Bronchial epithelial cell (primary cell): ENCODE results near the gene OR10S1. TPM values are rescaled to one million over a fixed set of nuclear protein-coding genes. Genes with fewer than 3 reads are reported as not detected.
"Not testable (repeated sequence)": the region's sequence is repeated elsewhere in the genome, so short reads cannot be mapped to it uniquely, and the experiment has no call there.

Source experiments
- DNase-seq: peaks from one replicate; pipeline ENCODE4 v3.0.0-alpha.2; 2010; ENCODE audit warnings: low read depth
- FAIRE-seq: peaks from 2 replicates; lab custom pipeline; 2011; peaks lifted over from hg19 to GRCh38; lab: Jason Lieb, UNC
- H3K27me3 ChIP-seq: 2 replicates; pipeline ENCODE4 v1.5.1; 2011; ENCODE audit warnings: low read length; ENCODE audit not compliant: control insufficient read depth, insufficient read depth
- H3K36me3 ChIP-seq: 2 replicates; pipeline ENCODE4 v1.5.1; 2011; ENCODE audit warnings: low read length; ENCODE audit not compliant: control insufficient read depth, insufficient read depth
- H3K4me3 ChIP-seq: 2 replicates; pipeline ENCODE4 v1.5.1; 2011; ENCODE audit warnings: mild to moderate bottlenecking, low read depth, low read length, control low read depth
- total RNA-seq: library from RNA; depleted of rRNA; stranded (reverse); fragments of >200 nt; gene quantifications from 2 replicates; pipeline ENCODE4 v1.2.1, GENCODE V29; 2014
- TF ChIP-seq, protein P1 (sequence below): IDR thresholded peaks from 2 replicates; pipeline ENCODE4 v1.5.1; 2011; ENCODE audit warnings: mild to moderate bottlenecking, moderate library complexity, low read length, control low read depth, inconsistent platforms; ENCODE audit not compliant: insufficient read depth, severe bottlenecking

Gene OR10S1, protein sequence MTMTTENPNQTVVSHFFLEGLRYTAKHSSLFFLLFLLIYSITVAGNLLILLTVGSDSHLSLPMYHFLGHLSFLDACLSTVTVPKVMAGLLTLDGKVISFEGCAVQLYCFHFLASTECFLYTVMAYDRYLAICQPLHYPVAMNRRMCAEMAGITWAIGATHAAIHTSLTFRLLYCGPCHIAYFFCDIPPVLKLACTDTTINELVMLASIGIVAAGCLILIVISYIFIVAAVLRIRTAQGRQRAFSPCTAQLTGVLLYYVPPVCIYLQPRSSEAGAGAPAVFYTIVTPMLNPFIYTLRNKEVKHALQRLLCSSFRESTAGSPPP
- 0.26 TPM in 1 of 2 replicates, not detected in the other for total RNA-seq

DNA sequence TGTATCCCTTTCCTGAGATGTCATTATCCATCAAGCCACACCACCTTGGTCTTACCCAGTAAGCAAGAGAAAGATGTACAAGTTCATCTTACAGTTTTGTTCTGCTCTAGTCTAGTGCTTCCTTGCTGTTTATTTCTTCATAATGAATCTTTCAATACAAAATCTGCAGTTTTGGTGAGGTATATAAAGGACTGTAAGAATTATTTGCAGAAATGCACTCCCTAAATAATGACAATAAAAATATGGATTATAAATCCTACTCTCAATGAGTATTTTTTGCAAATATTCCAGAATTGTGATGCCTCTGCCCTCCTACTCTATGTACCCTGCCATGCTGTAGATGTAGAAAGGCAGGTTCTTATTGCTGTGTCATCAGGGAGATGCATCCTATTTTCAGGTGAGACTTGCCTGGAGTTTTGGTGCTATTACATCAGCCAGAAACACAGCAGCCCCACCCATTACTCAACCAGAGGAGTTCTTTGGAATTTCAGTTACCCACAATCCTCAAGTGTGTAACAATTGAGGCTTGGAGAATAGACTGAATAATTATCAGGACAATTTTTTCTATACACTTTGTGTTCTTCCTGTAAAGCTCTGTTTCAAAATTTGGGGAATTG lies at the start of gene OR10S1:
Gene OR10S1, minus strand, starts transcription at position 51 of the 617 bp plus-strand sequence. CDS start 117 bp downstream, outside the sequence.
- Histone ChIP-seq H3K4me3 (no peak within 1 kb of the TSS), H3K27me3 (no peaks in the 10 kb centered on the region), H3K36me3 (no peaks in the 10 kb centered on the region)
- TF ChIP-seq, protein P1, sequence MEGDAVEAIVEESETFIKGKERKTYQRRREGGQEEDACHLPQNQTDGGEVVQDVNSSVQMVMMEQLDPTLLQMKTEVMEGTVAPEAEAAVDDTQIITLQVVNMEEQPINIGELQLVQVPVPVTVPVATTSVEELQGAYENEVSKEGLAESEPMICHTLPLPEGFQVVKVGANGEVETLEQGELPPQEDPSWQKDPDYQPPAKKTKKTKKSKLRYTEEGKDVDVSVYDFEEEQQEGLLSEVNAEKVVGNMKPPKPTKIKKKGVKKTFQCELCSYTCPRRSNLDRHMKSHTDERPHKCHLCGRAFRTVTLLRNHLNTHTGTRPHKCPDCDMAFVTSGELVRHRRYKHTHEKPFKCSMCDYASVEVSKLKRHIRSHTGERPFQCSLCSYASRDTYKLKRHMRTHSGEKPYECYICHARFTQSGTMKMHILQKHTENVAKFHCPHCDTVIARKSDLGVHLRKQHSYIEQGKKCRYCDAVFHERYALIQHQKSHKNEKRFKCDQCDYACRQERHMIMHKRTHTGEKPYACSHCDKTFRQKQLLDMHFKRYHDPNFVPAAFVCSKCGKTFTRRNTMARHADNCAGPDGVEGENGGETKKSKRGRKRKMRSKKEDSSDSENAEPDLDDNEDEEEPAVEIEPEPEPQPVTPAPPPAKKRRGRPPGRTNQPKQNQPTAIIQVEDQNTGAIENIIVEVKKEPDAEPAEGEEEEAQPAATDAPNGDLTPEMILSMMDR: no peak
- DNase-seq (peak; percentile 90), FAIRE-seq (peak; percentile 96)

DNA sequence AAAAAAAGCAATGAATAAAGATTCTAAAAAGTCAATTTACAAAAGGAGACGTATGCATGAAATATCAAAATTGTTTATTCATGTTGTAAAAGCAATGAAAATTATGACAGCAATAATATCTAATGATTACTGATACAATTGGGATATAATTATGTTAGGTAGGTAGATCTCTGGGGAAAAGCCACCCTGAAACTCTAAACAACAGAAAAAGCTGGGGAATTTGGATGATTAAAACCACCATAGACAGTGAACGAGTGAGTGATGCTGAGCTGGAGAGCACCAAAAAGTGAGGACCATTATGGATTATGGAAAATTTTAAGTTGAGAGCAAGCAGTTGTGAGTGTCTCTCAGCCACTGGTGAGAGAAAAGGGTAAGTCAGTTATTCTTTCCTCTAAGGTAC lies 48.9 kb upstream of the OR10S1 start, which contains the start of gene OR10G8:
Gene OR10G8, plus strand, starts transcription at position 301 of the 400 bp plus-strand sequence. CDS start 2,825 bp downstream, outside the sequence.
- no peaks in the 10 kb centered on the region for H3K27me3 ChIP-seq
- H3K36me3 ChIP-seq: no peaks in the 10 kb centered on the region
- FAIRE-seq: no peak

DNA sequence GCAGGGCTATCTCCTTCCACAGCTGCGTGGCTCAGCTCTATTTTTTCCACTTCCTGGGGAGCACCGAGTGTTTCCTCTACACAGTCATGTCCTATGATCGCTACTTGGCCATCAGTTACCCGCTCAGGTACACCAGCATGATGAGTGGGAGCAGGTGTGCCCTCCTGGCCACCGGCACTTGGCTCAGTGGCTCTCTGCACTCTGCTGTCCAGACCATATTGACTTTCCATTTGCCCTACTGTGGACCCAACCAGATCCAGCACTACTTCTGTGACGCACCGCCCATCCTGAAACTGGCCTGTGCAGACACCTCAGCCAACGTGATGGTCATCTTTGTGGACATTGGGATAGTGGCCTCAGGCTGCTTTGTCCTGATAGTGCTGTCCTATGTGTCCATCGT lies 38.3 kb upstream of the OR10S1 start:
- H3K36me3 ChIP-seq, DNase-seq, H3K4me3 ChIP-seq, H3K27me3 ChIP-seq: not testable (repeated sequence)
- peak; percentile 62 for FAIRE-seq

More for the DNA sequence above, 48.9 kb upstream of the OR10S1 start, which contains the start of gene OR10G8:
- H3K4me3 ChIP-seq: no peak within 1 kb of the TSS
- no peak for DNase-seq
- TF ChIP-seq, protein P1: no peak

DNA sequence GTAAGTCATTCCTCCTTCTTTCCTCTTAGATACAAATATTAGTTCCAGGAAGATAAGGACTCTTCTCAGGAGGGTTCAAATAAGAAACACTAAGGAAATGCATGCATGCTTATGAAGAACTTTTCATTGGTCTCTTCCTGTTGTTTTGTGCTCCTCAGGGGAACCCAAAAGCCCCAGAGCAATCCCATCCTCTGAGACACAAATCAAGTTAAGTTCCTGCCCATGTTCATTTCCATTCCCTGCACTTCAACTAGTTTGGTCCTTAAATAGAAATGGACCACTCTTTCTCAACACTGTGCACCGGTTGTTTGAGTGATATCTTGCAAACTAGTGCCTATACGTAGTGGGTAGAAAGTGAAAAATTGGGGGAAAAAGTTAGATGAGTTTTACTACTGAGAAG lies 35.1 kb upstream of the OR10S1 start, which contains the start of gene OR10G4:
Gene OR10G4, plus strand, starts transcription at position 301 of the 400 bp plus-strand sequence. CDS start 2,578 bp downstream, outside the sequence.
- TF ChIP-seq, protein P1: no peak
- Histone ChIP-seq H3K36me3 (no peaks in the 10 kb centered on the region), H3K4me3 (no peak within 1 kb of the TSS), H3K27me3 (no peaks in the 10 kb centered on the region)
- DNase-seq (no peak), FAIRE-seq (no peak)

DNA sequence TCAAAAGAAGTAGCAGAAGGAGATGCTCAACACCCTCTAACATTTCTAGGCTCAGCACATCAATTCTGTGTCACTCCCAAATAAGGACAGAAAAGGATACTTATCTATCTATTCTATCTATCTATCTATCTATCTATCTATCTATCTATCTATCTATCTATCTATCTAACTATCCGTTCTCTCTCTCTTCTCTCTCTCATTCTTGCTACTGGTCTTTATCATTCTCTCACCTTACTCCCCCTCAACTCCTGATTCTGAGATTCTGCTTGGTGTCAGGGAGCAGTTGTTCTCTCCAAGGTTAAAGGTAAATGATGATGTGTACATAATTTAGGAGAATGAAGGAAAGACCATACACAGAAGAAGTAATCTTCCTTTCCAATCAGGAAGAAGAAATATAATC lies 17.5 kb upstream of the OR10S1 start, which contains the start of gene OR10G6:
Gene OR10G6, minus strand, starts transcription at position 43 of the 400 bp plus-strand sequence. Its CDS starts 0 bp downstream, at position 43.
- DNase-seq: no peak
- Histone ChIP-seq H3K27me3 (peaks cover 5% of the 10 kb centered on the region), H3K4me3 (no peak within 1 kb of the TSS), H3K36me3 (no peaks in the 10 kb centered on the region)
- TF ChIP-seq, protein P1: no peak
- FAIRE-seq: no peak

DNA sequence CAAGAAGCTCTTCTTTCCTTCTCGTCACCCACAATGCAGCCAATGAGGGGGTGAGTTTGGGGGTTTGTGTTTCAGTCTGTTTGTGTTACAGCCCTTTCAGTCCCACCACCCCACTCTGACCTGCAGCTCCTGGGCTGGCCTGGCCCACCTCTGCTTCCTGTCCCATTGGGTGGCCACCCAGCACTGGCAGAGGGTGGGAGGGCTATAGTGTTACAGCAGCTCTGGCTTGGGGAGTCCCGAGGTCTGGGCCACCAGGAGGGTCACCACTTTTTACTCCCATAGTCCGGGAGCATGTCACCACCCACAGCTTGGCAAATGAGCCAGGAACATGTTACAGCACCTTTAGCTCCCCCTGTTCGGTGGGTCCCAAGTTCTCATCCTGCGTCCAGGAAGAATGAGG lies 1.7 kb upstream of the OR10S1 start:
- DNase-seq (no peak), FAIRE-seq (no peak)
- no peak overlapping the region for H3K4me3 ChIP-seq
- TF ChIP-seq, protein P1: no peak
- H3K36me3 ChIP-seq: no peaks in the 10 kb centered on the region
- no peaks in the 10 kb centered on the region for H3K27me3 ChIP-seq
